HG02588 (cell line): ENCODE results near the gene CT55.
"Not testable (repeated sequence)": the region's sequence is repeated elsewhere in the genome, so short reads cannot be mapped to it uniquely, and the experiment has no call there.

ENCODE experiments used
- ATAC-seq: cut with Tn5 transposase; IDR thresholded peaks from one replicate; pipeline ENCODE4 v1.9.1; 2021; ENCODE audit warnings: mild to moderate bottlenecking, moderate library complexity; ENCODE audit not compliant: unreplicated experiment

The CT55 gene

GRCh38 chrX:135170877-135171519 is at the start of gene CT55:
TSS of gene CT55 (minus strand) at chrX:135171398. CDS start at chrX:135171171, 227 bp downstream.
- no peak for ATAC-seq

- ATAC-seq: no peak
These were observed 42.1 kb upstream of the CT55 start for GRCh38 chrX:135213200-135213844.

DNA sequence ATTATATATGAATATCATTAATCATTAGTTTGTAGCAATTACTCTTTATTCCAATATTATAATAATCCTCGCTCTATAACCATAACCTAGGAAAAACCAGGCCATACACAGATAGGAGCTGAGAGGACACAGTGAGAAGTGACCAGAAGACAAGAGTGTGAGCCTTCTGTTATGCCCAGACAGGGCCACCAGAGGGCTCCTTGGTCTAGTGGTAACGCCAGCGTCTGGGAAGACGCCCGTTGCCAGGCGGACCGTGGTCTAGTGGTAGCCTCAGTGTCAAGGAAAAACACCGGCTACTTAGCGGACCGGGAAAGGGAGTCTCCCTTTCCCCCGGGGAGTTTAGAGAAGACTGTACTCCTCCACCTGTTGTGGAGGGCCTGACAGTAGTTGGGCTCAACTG is 35.2 kb upstream of the CT55 start:
- ATAC-seq: not testable (repeated sequence)

- ATAC-seq: no peak
These were observed 29.1 kb upstream of the CT55 start for GRCh38 chrX:135200297-135200696.

- no peak for ATAC-seq
These were observed 23.5 kb upstream of the CT55 start for GRCh38 chrX:135194684-135195083.

GRCh38 chrX:135193740-135194139 is 22.5 kb upstream of the CT55 start:
- no peak for ATAC-seq

DNA sequence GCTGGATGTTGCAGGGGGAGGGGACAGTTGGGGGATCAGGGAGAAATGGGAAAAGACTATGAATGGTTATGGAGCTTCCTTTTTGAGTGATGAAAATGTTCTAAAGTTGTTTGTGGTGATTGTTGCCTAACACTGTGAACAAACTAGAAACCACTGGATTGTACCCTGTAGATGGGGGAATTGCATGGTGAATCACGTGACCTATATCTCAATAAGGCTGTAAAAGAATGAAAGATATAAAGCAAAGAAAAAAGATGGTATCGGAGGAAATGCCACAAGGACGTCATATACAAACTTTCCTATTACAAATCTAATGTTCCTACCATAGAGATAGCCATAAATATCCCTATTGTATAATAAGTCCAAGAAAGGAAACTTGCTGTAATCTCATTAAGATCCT is 20.6 kb upstream of the CT55 start:
- no peak for ATAC-seq

GRCh38 chrX:135185795-135186443 is 14.7 kb upstream of the CT55 start:
- peak; percentile 78 for ATAC-seq

DNA sequence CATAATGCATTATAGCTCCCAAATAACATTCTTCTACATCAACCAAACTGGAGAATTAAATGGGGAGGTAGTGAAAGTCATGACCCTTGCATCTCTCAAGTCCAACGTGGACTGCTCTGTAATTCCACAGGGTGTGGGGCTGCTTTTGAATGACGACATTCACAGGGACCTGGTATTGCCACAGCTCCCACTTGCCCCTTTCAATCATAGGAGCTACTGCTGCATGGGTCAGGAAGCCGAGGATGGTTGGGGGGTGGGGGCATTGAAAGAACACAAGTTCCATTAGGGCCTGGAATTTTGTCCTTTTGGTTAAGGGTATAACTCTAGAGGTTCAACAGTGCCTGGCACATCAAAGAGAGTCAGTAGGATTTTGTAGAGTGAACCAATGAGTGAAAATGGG is 7.4 kb upstream of the CT55 start:
- ATAC-seq: no peak

GRCh38 chrX:135170468-135170867 is 730 bp downstream of the CT55 start:
- no peak for ATAC-seq

DNA sequence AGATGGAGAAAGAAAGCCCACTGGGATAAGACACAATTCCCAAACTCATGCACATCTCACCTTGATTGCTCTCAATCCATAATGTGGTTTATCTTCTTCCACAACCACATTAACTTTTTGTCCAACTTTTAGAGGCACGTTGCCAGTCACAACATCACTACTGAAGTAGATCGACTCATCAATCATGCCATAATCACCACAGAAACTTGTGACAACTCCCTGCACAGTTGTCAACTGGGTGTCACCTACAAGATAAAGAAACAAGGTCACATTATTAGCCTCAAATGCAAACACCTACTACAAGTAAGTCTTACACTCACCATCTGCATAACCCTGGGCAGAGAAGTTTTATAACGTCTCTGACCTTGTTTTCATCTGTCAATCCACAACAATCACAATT is 1.7 kb downstream of the CT55 start:
- not testable (repeated sequence) for ATAC-seq

DNA sequence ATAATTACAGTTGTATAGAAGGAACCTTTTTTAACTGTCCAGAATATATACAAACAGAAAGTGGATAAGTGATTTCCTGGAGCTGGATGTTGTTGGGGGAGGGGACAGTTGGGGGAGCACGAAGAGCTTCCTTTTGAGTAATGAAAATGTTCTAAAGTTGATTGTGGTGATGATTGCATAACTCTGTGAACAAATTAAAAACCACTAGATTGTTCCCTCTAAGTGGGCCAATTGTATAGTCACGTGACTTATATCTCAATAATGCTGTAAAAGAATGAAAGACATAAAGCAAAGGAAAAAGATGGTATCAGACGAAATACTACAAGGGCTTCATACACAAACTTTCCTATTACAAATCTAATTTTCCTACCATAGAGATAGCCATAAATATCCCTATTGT is 2.7 kb downstream of the CT55 start:
- no peak for ATAC-seq

DNA sequence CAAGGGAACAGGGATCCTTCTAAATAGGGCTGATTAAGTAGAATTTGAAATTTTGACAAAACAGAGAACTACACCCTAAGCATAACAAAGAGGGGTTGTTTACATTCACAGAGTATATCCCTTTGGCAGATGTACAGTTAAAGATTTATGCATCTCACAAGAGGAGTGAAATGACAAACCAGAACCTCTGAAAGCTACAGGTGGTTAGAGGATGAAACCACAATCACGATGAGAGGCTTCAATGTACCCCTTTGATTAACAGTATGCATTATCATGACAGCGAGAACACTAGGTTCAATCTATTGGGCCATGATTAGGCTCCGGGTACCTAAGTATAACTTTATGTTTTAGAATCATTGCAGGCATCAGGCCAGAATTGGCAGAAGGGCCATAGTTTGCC is 16.5 kb downstream of the CT55 start:
- not testable (repeated sequence) for ATAC-seq

GRCh38 chrX:135126145-135126544 is 45.1 kb downstream of the CT55 start:
- ATAC-seq: not testable (repeated sequence)

DNA sequence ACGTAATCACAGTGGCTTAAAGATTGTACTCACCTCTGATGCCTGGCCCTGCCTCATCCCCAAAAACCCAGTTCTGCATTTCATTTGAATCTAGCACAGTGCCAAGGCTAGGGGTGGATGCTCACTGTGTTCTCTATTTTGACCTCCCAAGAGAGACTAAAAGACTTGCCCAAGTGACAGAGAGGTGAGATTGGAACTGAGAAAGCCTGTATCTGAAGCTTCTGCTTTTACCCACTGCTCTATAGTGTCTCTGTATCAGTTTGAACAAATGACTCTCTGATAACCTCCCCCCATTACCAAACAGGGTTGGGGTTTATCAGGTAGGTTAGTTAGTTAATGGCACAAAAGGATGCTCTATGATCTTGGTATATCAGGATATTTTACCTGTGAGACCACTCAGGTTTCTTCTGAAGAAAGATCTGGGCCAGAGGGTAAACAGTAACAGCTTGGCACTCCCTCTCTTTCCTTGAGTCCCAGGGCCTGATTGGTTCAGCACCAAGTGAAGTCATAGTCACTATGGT is 51.1 kb downstream of the CT55 start, which contains the start of gene ETDB:
TSS of gene ETDB (minus strand) at position 471 of the 521 bp plus-strand sequence. CDS start 1,265 bp downstream, outside the sequence.
- not testable (repeated sequence) for ATAC-seq

GRCh38 chrX:135116064-135116463 is 55.1 kb downstream of the CT55 start:
- ATAC-seq: not testable (repeated sequence)

- ATAC-seq: peak; percentile 92
These were observed 56.8 kb downstream of the CT55 start for GRCh38 chrX:135114392-135114791.

GRCh38 chrX:135112743-135113142 is 58.5 kb downstream of the CT55 start:
- no peak for ATAC-seq

GRCh38 chrX:135112096-135112729 is 59.0 kb downstream of the CT55 start:
- no peak for ATAC-seq

DNA sequence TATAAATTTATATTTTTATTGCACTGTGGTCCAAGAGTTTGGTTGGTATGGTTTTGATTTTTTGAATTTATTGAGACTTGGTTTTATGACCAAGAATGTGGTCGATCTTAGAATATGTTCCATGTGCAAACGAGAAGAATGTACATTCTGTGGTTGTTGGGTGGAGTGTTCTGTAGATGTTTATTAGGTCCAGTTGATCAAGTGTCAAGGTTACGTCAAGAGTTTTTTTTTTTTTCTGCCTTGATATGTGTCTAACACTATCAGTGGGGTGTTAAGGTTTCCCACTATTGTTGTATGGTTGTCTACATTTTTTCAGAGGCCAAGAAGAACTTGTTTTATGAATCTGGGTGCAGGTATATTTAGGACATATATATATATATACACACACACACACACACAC is 61.6 kb downstream of the CT55 start:
- no peak for ATAC-seq
